Uterus (tissue), 4 donors: Measurements from ENCODE around the gene WIZ. TPM values are rescaled to one million over a fixed set of nuclear protein-coding genes. Genes with fewer than 3 reads are reported as not detected.

ENCODE experiments used
- DNase-seq, 2 donors: peaks; one replicate each; pipeline ENCODE4 v3.0.0-alpha.2; 2019 to 2020
- H3K27ac ChIP-seq, 2 donors: fragments of 200-600 bp; sonication (generic); 1 replicate in 1 of 2; 2 replicates in 1 of 2; pipeline ENCODE4 v1.5.1; 2016 to 2018
- H3K27me3 ChIP-seq, 2 donors: fragments of 200-600 bp; sonication (generic); one replicate each; pipeline ENCODE4 v1.5.1; 2018 to 2019; ENCODE audit warnings: control low read depth in 1 of 2
- H3K36me3 ChIP-seq, 2 donors: fragments of 200-600 bp; sonication (generic); one replicate each; pipeline ENCODE4 v1.5.1; 2019; ENCODE audit warnings: control low read depth in 1 of 2
- H3K4me1 ChIP-seq, 2 donors: fragments of 200-600 bp; sonication (generic); one replicate each; pipeline ENCODE4 v1.5.1; 2018 to 2019; ENCODE audit warnings: control low read depth in 1 of 2
- H3K4me3 ChIP-seq, 2 donors: fragments of 200-600 bp; sonication (generic); 1 replicate in 1 of 2; 2 replicates in 1 of 2; pipeline ENCODE4 v1.5.1; 2018 to 2019; ENCODE audit warnings: mild to moderate bottlenecking in 1 of 2
- H3K9me3 ChIP-seq, 2 donors: fragments of 200-600 bp; sonication (generic); one replicate each; pipeline ENCODE4 v1.5.1; 2019; ENCODE audit warnings: control low read depth in 1 of 2
- CTCF ChIP-seq, 4 experiments: fragments of 200-600 bp in 2 of 4; fragments of 450-650 bp in 2 of 4; sonication (generic) in 2 of 4; IDR thresholded peaks; one replicate each; pipeline ENCODE4 v1.5.1; 2016 to 2019; ENCODE audit warnings: antibody characterized with exemption in 4 of 4, mild to moderate bottlenecking in 2 of 4, moderate library complexity in 1 of 4
- POLR2A ChIP-seq, 2 donors: fragments of 450-650 bp; IDR thresholded peaks; one replicate each; pipeline ENCODE4 v1.6.1; 2016; ENCODE audit warnings: antibody characterized with exemption in 2 of 2, mild to moderate bottlenecking in 1 of 2, moderate library complexity in 1 of 2
- intact Hi-C: fragments of 100-400 bp; cut with DNase I; formaldehyde crosslinking; loops from one replicate; pipeline ENCODE4 v1.15.1; 2023; ENCODE audit warnings: low total_unique reads
- total RNA-seq, 4 donors: library from RNA; depleted of rRNA in 3 of 4; stranded (reverse); fragments of >200 nt in 3 of 4; gene quantifications; one replicate each; pipeline versions ENCODE4 v1.1.0 to v1.2.4, GENCODE V29; 2014 to 2023
- donor health status: DM: yes; HTN: yes; CAD: no.

WIZ gene
- total RNA-seq, 4 donors from 2014 or later = 6.5 to 53.9 (median 8.5) TPM

- peak overlapping the region in 1 of 2 donors; percentile 21 for H3K27ac ChIP-seq
- TF ChIP-seq POLR2A (IDR thresholded peaks at IDR 0.05) = no peak
- TF ChIP-seq CTCF (IDR thresholded peaks at IDR 0.05) = no peak
- intact Hi-C loops = no loop called here
These were observed 67.9 kb downstream of the WIZ start for GRCh38 chr19:15381864-15382263.

GRCh38 chr19:15381429-15381828, 68.3 kb downstream of the WIZ start:
- H3K4me3 ChIP-seq = no peak overlapping the region
- no peaks in the 10 kb centered on the region for H3K9me3 ChIP-seq
- no peaks in the 10 kb centered on the region for H3K36me3 ChIP-seq
- no peak overlapping the region for H3K27ac ChIP-seq
- no peak for DNase-seq
- H3K27me3 ChIP-seq = no peaks in the 10 kb centered on the region
- H3K4me1 ChIP-seq = peaks cover 4 to 15% of the 10 kb centered on the region in 2 donors
- no peak for TF ChIP-seq CTCF (IDR thresholded peaks at IDR 0.05)
- TF ChIP-seq POLR2A (IDR thresholded peaks at IDR 0.05) = no peak
- intact Hi-C loops = no loop called here

More at GRCh38 chr19:15381864-15382263, 67.9 kb downstream of the WIZ start:
- no peaks in the 10 kb centered on the region for H3K36me3 ChIP-seq
- H3K4me3 ChIP-seq = no peak overlapping the region
- no peaks in the 10 kb centered on the region for H3K9me3 ChIP-seq
- no peaks in the 10 kb centered on the region for H3K27me3 ChIP-seq
- DNase-seq = no peak
- H3K4me1 ChIP-seq = peaks cover 4 to 11% of the 10 kb centered on the region in 2 donors

- TF ChIP-seq CTCF (IDR thresholded peaks at IDR 0.05) = no peak
- TF ChIP-seq POLR2A (IDR thresholded peaks at IDR 0.05) = no peak
- peak in 1 of 2 donors; percentile 43 for DNase-seq
- Histone ChIP-seq H3K36me3 (no peaks in the 10 kb centered on the region), H3K27me3 (no peaks in the 10 kb centered on the region), H3K27ac (peak overlapping the region; percentile 90 to 97), H3K4me1 (peaks cover 4 to 18% of the 10 kb centered on the region in 2 donors), H3K4me3 (peak overlapping the region; percentile 43 to 95), H3K9me3 (no peaks in the 10 kb centered on the region)
- intact Hi-C loops = no loop called here
These were observed 69.6 kb downstream of the WIZ start for GRCh38 chr19:15379999-15380647.

- peaks cover 4 to 26% of the 10 kb centered on the region in 2 donors for H3K4me1 ChIP-seq
- intact Hi-C loops = no loop called here
- peak within 1 kb of the TSS; percentile 90 to 97 for H3K27ac ChIP-seq
- TF ChIP-seq CTCF (IDR thresholded peaks at IDR 0.05) (peak in 1 of 4 experiments; percentile 2), POLR2A (IDR thresholded peaks at IDR 0.05) (peak; percentile 65 to 87)
- peak within 1 kb of the TSS; percentile 56 to 95 for H3K4me3 ChIP-seq
- DNase-seq = peak; percentile 98 to 99
- H3K36me3 ChIP-seq = no peaks in the 10 kb centered on the region
- H3K27me3 ChIP-seq = no peaks in the 10 kb centered on the region
- no peaks in the 10 kb centered on the region for H3K9me3 ChIP-seq
These were observed 70.4 kb downstream of the WIZ start, which contains the start of gene AKAP8 for GRCh38 chr19:15379083-15379998. TSS of gene AKAP8 (minus strand) at chr19:15379787. CDS start at chr19:15379731, 56 bp downstream.
